H1 (cell line): Measurements from ENCODE around the gene KISS1R.

Experiments
- JUND ChIP-seq: IDR thresholded peaks from 2 replicates; pipeline ENCODE4 v1.6.1; 2011; ENCODE audit warnings: mild to moderate bottlenecking, improper control_type of control experiment, low read length
- POLR2A ChIP-seq, 2 experiments: IDR thresholded peaks; 1 replicate in 1 of 2; 2 replicates in 1 of 2; pipeline ENCODE4 v1.6.1; 2011; ENCODE audit warnings: low read depth in 2 of 2, low read length in 2 of 2, mild to moderate bottlenecking in 2 of 2; ENCODE audit errors: control extremely low read depth in 1 of 2
- RFX5 ChIP-seq: IDR thresholded peaks from 2 replicates; pipeline ENCODE4 v1.6.1; 2011; ENCODE audit warnings: low read depth, low read length, improper control_type of control experiment, borderline replicate concordance
- SIN3A ChIP-seq, 2 experiments: IDR thresholded peaks in 1 of 2; conservative IDR thresholded peaks in 1 of 2; 2 replicates each; pipeline ENCODE4 v1.6.1; 2011 to 2012; ENCODE audit warnings: low read length in 2 of 2, improper control_type of control experiment in 1 of 2, low read depth in 1 of 2, mild to moderate bottlenecking in 1 of 2
- TAF1 ChIP-seq: IDR thresholded peaks from 2 replicates; pipeline ENCODE4 v1.6.1; 2011; ENCODE audit warnings: mild to moderate bottlenecking, low read depth, low read length
- TF ChIP-seq, protein P1 (sequence below), 3 experiments: IDR thresholded peaks; 1 replicate in 2 of 3; 2 replicates in 1 of 3; pipeline versions ENCODE4 v1.5.1 to v1.6.1; 2011; ENCODE audit warnings: low read length in 3 of 3, mild to moderate bottlenecking in 3 of 3, inconsistent platforms in 2 of 3, low read depth in 1 of 3, moderate library complexity in 1 of 3; ENCODE audit not compliant: insufficient read depth in 1 of 3; ENCODE audit errors: control extremely low read depth in 1 of 3

DNA sequence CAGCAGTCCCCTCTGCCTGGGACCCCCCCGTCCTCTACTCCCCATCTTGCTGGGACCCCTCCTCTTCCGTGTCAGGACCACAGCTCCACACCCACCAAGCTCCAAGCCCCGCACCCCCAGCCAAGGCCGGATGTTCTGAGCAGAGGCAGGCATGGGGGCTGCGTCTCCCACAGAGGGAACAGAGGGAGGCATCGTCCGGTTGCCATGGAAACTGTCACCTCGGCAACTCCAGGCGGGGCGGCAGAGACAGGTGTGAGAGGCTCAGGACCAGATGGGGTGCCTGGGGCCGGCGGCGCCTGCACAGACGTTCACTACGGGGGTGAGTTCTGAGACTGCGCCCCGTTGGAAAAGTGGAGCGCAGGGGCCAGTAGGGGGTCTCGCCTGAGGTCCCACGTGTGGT, 18.5 kb upstream of the KISS1R start:
- TF ChIP-seq TAF1 (no peak), SIN3A (conservative IDR thresholded peaks at IDR 0.05 in 1 of 2, IDR thresholded peaks at IDR 0.05 in 1 of 2; ENCODE audit: low read depth in 1 of 2, low read length in 2 of 2) (no peak; a peak in 1 of 4 replicates), RFX5 (no peak), POLR2A (IDR thresholded peaks at IDR 0.05; ENCODE audit: control extremely low read depth in 1 of 2, low read depth in 2 of 2, low read length in 2 of 2) (no peak), JUND (no peak)
- TF ChIP-seq, protein P1, sequence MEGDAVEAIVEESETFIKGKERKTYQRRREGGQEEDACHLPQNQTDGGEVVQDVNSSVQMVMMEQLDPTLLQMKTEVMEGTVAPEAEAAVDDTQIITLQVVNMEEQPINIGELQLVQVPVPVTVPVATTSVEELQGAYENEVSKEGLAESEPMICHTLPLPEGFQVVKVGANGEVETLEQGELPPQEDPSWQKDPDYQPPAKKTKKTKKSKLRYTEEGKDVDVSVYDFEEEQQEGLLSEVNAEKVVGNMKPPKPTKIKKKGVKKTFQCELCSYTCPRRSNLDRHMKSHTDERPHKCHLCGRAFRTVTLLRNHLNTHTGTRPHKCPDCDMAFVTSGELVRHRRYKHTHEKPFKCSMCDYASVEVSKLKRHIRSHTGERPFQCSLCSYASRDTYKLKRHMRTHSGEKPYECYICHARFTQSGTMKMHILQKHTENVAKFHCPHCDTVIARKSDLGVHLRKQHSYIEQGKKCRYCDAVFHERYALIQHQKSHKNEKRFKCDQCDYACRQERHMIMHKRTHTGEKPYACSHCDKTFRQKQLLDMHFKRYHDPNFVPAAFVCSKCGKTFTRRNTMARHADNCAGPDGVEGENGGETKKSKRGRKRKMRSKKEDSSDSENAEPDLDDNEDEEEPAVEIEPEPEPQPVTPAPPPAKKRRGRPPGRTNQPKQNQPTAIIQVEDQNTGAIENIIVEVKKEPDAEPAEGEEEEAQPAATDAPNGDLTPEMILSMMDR (IDR thresholded peaks at IDR 0.05; ENCODE audit: control extremely low read depth in 1 of 3, insufficient read depth in 1 of 3, low read depth in 1 of 3, low read length in 3 of 3), result no peak
